A549 treated with AZD2906 at 1 μM for 4 hours (cell line): ENCODE data around the gene SSBP2. TPM values are rescaled to one million over a fixed set of nuclear protein-coding genes. Genes with fewer than 3 reads are reported as not detected.

Experiments used
- total RNA-seq: library from RNA; stranded (reverse); fragments of 200-300 nt; extraction: Qiagen RNA extraction; gene quantifications from 5 replicates; pipeline ENCODE4 v1.2.3, GENCODE V29; 2022

Gene SSBP2
- 13.2 to 15.5 TPM (median 14.9 TPM) in 5 replicates for total RNA-seq

DNA sequence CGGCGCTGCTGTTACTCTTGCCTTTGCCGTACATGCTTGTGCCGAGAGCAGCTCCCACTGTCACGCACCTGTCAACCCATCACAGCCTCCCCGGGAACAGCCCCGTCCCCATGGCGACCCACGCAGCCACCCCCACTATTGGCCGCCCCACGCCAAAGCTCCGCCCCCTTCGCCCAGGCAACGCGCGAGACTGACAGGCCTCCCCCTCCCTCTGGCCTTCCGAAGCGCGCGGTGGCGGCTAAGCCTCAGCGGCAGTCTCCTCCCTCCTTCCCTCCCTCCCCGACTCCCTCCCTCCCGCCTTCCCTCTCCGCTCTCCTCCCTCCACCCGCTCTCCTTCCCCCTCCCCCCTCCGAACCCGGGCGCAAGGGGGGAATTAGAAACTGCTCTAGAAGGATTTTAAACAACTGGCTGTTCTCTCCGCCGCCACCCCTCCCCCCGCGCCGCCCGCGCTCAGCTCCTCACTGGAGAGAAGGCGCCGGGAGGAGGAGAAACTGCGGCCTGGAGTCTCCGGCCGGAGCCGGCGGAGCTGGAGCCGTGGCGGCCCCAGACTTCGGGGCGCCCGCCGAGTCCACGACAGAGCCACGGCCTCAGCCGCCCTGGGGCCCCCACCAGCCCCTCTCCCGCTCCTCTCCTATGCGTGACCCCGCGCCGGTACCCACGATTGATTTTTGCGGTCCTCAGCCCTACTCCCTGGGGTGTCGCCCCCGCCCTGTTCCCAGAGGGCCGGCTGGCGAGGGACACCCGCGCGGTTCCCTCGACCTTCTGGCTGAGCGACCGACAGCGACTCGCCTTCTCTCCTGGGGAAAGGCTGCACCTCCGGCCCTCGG, at the start of gene SSBP2:
TSS of gene SSBP2 (minus strand) at position 89 of the 827 bp plus-strand sequence. CDS start at position 34, 55 bp downstream.

GRCh38 chr5:81393783-81394718, 356.8 kb downstream of the SSBP2 start, which contains the start of gene ACOT12:
Gene ACOT12 (minus strand): TSS chr5:81394134. CDS start chr5:81394114, 20 bp downstream.

Other genes starting within 250 kb of the SSBP2 start
- 6.9 to 9.3 TPM (median 8.1 TPM) in 5 replicates for gene ATG10, start 220.9 kb upstream of the SSBP2 start, total RNA-seq